Measurements from ENCODE around the gene ACTR3C.

The ACTR3C gene

GRCh38 chr7:150363370-150363769 is 40.0 kb upstream of the ACTR3C start:
- H3K79me2 ChIP-seq (ENCODE audit: insufficient read depth, low read length): no peaks in the 10 kb centered on the region
- H3F3A ChIP-seq (ENCODE audit: insufficient read depth): peaks cover 11% of the 10 kb centered on the region; the same call in 1 of the 2 replicates
- H3K9me3 ChIP-seq (ENCODE audit: insufficient read depth, low read length): no peaks in the 10 kb centered on the region
- TF ChIP-seq CTCF (IDR thresholded peaks at IDR 0.05; ENCODE audit: insufficient read depth, low read length, poor library complexity, severe bottlenecking): no peak
- TF ChIP-seq EZH2phosphoT487 (conservative IDR thresholded peaks at IDR 0.05; ENCODE audit: low read length): no peak
- no peaks in the 10 kb centered on the region for H3K36me3 ChIP-seq (ENCODE audit: low read length)
- H3K4me3 ChIP-seq (ENCODE audit: insufficient read depth, low read length, poor library complexity, severe bottlenecking): no peak overlapping the region
- no peak overlapping the region for H3K9ac ChIP-seq (ENCODE audit: low read length)
- H3K4me2 ChIP-seq (ENCODE audit: low read depth, low read length, poor library complexity, severe bottlenecking): no peak overlapping the region
- 0 out of 2 replicates have a peak, but pooled peaks cover 3% of the 10 kb centered on the region for H3K27me3 ChIP-seq (ENCODE audit: low read length)
- no peaks in the 10 kb centered on the region for H3K9me2 ChIP-seq (replicated peaks; ENCODE audit: insufficient read depth, low read length)
- H3K27ac ChIP-seq (ENCODE audit: low read depth, low read length): no peak overlapping the region
- no peak overlapping the region for H2AFZ ChIP-seq (ENCODE audit: low read depth, low read length, severe bottlenecking)
- no peaks in the 10 kb centered on the region for H4K20me1 ChIP-seq (ENCODE audit: low read depth, low read length)

GRCh38 chr7:150361807-150362621 is 38.7 kb upstream of the ACTR3C start:
- no peaks in the 10 kb centered on the region for H3F3A ChIP-seq (ENCODE audit: insufficient read depth)
- H3K9me2 ChIP-seq (replicated peaks; ENCODE audit: insufficient read depth, low read length): no peaks in the 10 kb centered on the region
- H3K4me2 ChIP-seq (ENCODE audit: low read depth, low read length, poor library complexity, severe bottlenecking): no peak overlapping the region
- no peak overlapping the region for H3K4me3 ChIP-seq (ENCODE audit: insufficient read depth, low read length, poor library complexity, severe bottlenecking)
- TF ChIP-seq EZH2phosphoT487 (conservative IDR thresholded peaks at IDR 0.05; ENCODE audit: low read length): no peak
- TF ChIP-seq CTCF (IDR thresholded peaks at IDR 0.05; ENCODE audit: insufficient read depth, low read length, poor library complexity, severe bottlenecking): no peak
- no peaks in the 10 kb centered on the region for H3K79me2 ChIP-seq (ENCODE audit: insufficient read depth, low read length)
- 0 out of 2 replicates have a peak, but pooled peaks cover 3% of the 10 kb centered on the region for H3K27me3 ChIP-seq (ENCODE audit: low read length)
- H3K9ac ChIP-seq (ENCODE audit: low read length): no peak overlapping the region
- no peaks in the 10 kb centered on the region for H3K9me3 ChIP-seq (ENCODE audit: insufficient read depth, low read length)
- no peak overlapping the region for H2AFZ ChIP-seq (ENCODE audit: low read depth, low read length, severe bottlenecking)
- H3K36me3 ChIP-seq (ENCODE audit: low read length): no peaks in the 10 kb centered on the region
- no peaks in the 10 kb centered on the region for H4K20me1 ChIP-seq (ENCODE audit: low read depth, low read length)
- H3K27ac ChIP-seq (ENCODE audit: low read depth, low read length): no peak overlapping the region

GRCh38 chr7:150361402-150361801 is 38.1 kb upstream of the ACTR3C start:
- H3K4me2 ChIP-seq (ENCODE audit: low read depth, low read length, poor library complexity, severe bottlenecking): no peak overlapping the region

More at GRCh38 chr7:150361402-150361801, 38.1 kb upstream of the ACTR3C start:
- Histone ChIP-seq H3K79me2 (ENCODE audit: insufficient read depth, low read length) (no peaks in the 10 kb centered on the region), H3K9ac (ENCODE audit: low read length) (no peak overlapping the region), H3K27ac (ENCODE audit: low read depth, low read length) (no peak overlapping the region), H3K9me2 (replicated peaks; ENCODE audit: insufficient read depth, low read length) (no peaks in the 10 kb centered on the region), H2AFZ (ENCODE audit: low read depth, low read length, severe bottlenecking) (no peak overlapping the region), H3K27me3 (ENCODE audit: low read length) (0 out of 2 replicates have a peak, but pooled peaks cover 3% of the 10 kb centered on the region), H3F3A (ENCODE audit: insufficient read depth) (no peaks in the 10 kb centered on the region), H3K9me3 (ENCODE audit: insufficient read depth, low read length) (no peaks in the 10 kb centered on the region), H3K4me3 (ENCODE audit: insufficient read depth, low read length, poor library complexity, severe bottlenecking) (no peak overlapping the region), H3K36me3 (ENCODE audit: low read length) (no peaks in the 10 kb centered on the region), H4K20me1 (ENCODE audit: low read depth, low read length) (no peaks in the 10 kb centered on the region)
- TF ChIP-seq EZH2phosphoT487 (conservative IDR thresholded peaks at IDR 0.05; ENCODE audit: low read length): no peak
- no peak for TF ChIP-seq CTCF (IDR thresholded peaks at IDR 0.05; ENCODE audit: insufficient read depth, low read length, poor library complexity, severe bottlenecking)

All from SU-DHL-6 (cell line).